Keratinocyte (primary cell): ENCODE measurements around the gene ELAVL1. TPM values are rescaled to one million over a fixed set of nuclear protein-coding genes. Genes with fewer than 3 reads are reported as not detected.

ENCODE experiments used
- DNase-seq: peaks from one replicate; pipeline ENCODE4 v3.0.0-alpha.2; 2011; ENCODE audit warnings: low read depth, missing footprints, low spot score
- FAIRE-seq: peaks from 2 replicates; lab custom pipeline; 2011; peaks lifted over from hg19 to GRCh38; lab: Jason Lieb, UNC
- H2AFZ ChIP-seq: 2 replicates; pipeline ENCODE4 v1.6.0; 2012; ENCODE audit warnings: low read length, control low read depth, inconsistent platforms; ENCODE audit not compliant: control insufficient read depth
- H3K27ac ChIP-seq: 2 replicates; pipeline ENCODE4 v1.5.1; 2011; ENCODE audit warnings: low read length; ENCODE audit not compliant: control insufficient read depth, insufficient read depth
- H3K27me3 ChIP-seq: 3 replicates; pipeline ENCODE4 v1.6.0; 2011; ENCODE audit warnings: low read length; ENCODE audit not compliant: control insufficient read depth, insufficient read depth; ENCODE audit errors: extremely low read depth
- H3K36me3 ChIP-seq, 2 experiments: 2 replicates in 1 of 2; 3 replicates in 1 of 2; pipeline ENCODE4 v1.5.1; 2011; ENCODE audit warnings: low read length in 2 of 2, mild to moderate bottlenecking in 1 of 2; ENCODE audit not compliant: control insufficient read depth in 2 of 2, insufficient read depth in 2 of 2; ENCODE audit errors: extremely low read depth in 1 of 2
- H3K4me1 ChIP-seq: 3 replicates; pipeline ENCODE4 v1.5.1; 2011; ENCODE audit warnings: low read length; ENCODE audit not compliant: control insufficient read depth, insufficient read depth; ENCODE audit errors: extremely low read depth
- H3K4me2 ChIP-seq: 3 replicates; pipeline ENCODE4 v1.6.0; 2011; ENCODE audit warnings: low read depth, low read length; ENCODE audit not compliant: control insufficient read depth, insufficient read depth; ENCODE audit errors: extremely low read depth
- H3K4me3 ChIP-seq, 3 experiments: fragments of 200-600 bp in 1 of 3; sonication (generic) in 1 of 3; 2 replicates in 2 of 3; 3 replicates in 1 of 3; pipeline ENCODE4 v1.5.1; 2011 to 2016; ENCODE audit warnings: low read length in 3 of 3, mild to moderate bottlenecking in 3 of 3, control low read depth in 2 of 3, inconsistent platforms in 1 of 3, low read depth in 1 of 3, mixed read lengths in 1 of 3, mixed run types in 1 of 3, moderate library complexity in 1 of 3; ENCODE audit not compliant: control insufficient read depth in 2 of 3, insufficient read depth in 2 of 3; ENCODE audit errors: extremely low read depth in 1 of 3
- H3K79me2 ChIP-seq: 2 replicates; pipeline ENCODE4 v1.6.0; 2012; ENCODE audit warnings: low read length; ENCODE audit not compliant: control insufficient read depth, insufficient read depth
- H3K9ac ChIP-seq: 3 replicates; pipeline ENCODE4 v1.6.0; 2011; ENCODE audit warnings: low read length; ENCODE audit not compliant: control insufficient read depth, insufficient read depth; ENCODE audit errors: extremely low read depth
- H3K9me1 ChIP-seq: 3 replicates; pipeline ENCODE4 v1.6.0; 2011; ENCODE audit warnings: low read length; ENCODE audit not compliant: control insufficient read depth, insufficient read depth; ENCODE audit errors: extremely low read depth
- H3K9me3 ChIP-seq: 2 replicates; pipeline ENCODE4 v1.5.1; 2012; ENCODE audit warnings: low read depth, low read length; ENCODE audit not compliant: control insufficient read depth
- H4K20me1 ChIP-seq: 3 replicates; pipeline ENCODE4 v1.6.0; 2011; ENCODE audit warnings: low read length; ENCODE audit not compliant: control insufficient read depth, insufficient read depth; ENCODE audit errors: extremely low read depth
- EZH2 ChIP-seq: IDR thresholded peaks from one replicate; pipeline ENCODE4 v1.6.1; 2012; ENCODE audit warnings: inconsistent platforms, mild to moderate bottlenecking, low read length, moderate library complexity
- dilution Hi-C: fragments of 300-500 bp; cut with MboI; formaldehyde crosslinking; loops from one replicate; pipeline ENCODE4 v1.7.0; 2020; ENCODE audit warnings: low sequenced_read_pairs; ENCODE audit not compliant: extremely low pct_ligation_motif_present
- polyA plus RNA-seq, 5 experiments: library from polyadenylated mRNA; depleted of rRNA in 3 of 5; stranded (reverse) in 3 of 5; stranded (forward) in 1 of 5; unstranded in 1 of 5; fragments of >200 nt; gene quantifications; 1 replicate in 1 of 5; 2 replicates in 3 of 5; 3 replicates in 1 of 5; pipeline versions ENCODE4 v1.2.1 to v1.2.3, GENCODE V29; 2011 to 2012; ENCODE audit warnings: missing spikeins in 2 of 5, low read depth in 1 of 5, low replicate concordance in 1 of 5
- TF ChIP-seq, protein P1 (sequence below), 3 experiments: IDR thresholded peaks in 1 of 3; conservative IDR thresholded peaks in 1 of 3; optimal IDR thresholded peaks in 1 of 3; 2 replicates in 2 of 3; 3 replicates in 1 of 3; pipeline versions ENCODE3 to v1.5.1; 2011; ENCODE audit warnings: low read length in 3 of 3, mild to moderate bottlenecking in 3 of 3, moderate library complexity in 2 of 3, control low read depth in 1 of 3, inconsistent platforms in 1 of 3; ENCODE audit not compliant: insufficient read depth in 2 of 3; ENCODE audit errors: extremely low read depth in 1 of 3

Gene ELAVL1
- polyA plus RNA-seq, 1 donor (not counting 4 experiments of a cell fraction or from before 2014, with no cell fraction given): 46.9 TPM

- Histone ChIP-seq H3K79me2 (no peaks in the 10 kb centered on the region), H3K9me3 (no peaks in the 10 kb centered on the region), H3K9me1 (peaks cover 3% of the 10 kb centered on the region), H3K4me3 (peak overlapping the region in 1 of 3 experiments; percentile 33), H3K4me1 (peaks cover 28% of the 10 kb centered on the region), H3K9ac (no peak overlapping the region), H2AFZ (no peak overlapping the region), H4K20me1 (no peaks in the 10 kb centered on the region), H3K27ac (no peak overlapping the region), H3K4me2 (peak overlapping the region; percentile 62), H3K27me3 (no peaks in the 10 kb centered on the region), H3K36me3 (peaks cover 4 to 5% of the 10 kb centered on the region in 2 experiments)
- no peak for DNase-seq
- no peak for TF ChIP-seq EZH2
- TF ChIP-seq, protein P1, sequence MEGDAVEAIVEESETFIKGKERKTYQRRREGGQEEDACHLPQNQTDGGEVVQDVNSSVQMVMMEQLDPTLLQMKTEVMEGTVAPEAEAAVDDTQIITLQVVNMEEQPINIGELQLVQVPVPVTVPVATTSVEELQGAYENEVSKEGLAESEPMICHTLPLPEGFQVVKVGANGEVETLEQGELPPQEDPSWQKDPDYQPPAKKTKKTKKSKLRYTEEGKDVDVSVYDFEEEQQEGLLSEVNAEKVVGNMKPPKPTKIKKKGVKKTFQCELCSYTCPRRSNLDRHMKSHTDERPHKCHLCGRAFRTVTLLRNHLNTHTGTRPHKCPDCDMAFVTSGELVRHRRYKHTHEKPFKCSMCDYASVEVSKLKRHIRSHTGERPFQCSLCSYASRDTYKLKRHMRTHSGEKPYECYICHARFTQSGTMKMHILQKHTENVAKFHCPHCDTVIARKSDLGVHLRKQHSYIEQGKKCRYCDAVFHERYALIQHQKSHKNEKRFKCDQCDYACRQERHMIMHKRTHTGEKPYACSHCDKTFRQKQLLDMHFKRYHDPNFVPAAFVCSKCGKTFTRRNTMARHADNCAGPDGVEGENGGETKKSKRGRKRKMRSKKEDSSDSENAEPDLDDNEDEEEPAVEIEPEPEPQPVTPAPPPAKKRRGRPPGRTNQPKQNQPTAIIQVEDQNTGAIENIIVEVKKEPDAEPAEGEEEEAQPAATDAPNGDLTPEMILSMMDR (optimal IDR thresholded peaks at IDR 0.05 in 1 of 3, IDR thresholded peaks at IDR 0.05 in 1 of 3, conservative IDR thresholded peaks at IDR 0.05 in 1 of 3; ENCODE audit: extremely low read depth in 1 of 3, insufficient read depth in 2 of 3, low read length in 3 of 3): no peak
- dilution Hi-C loops: no loop called here
- no peak for FAIRE-seq
Observed at GRCh38 chr19:7924651-7925170, 80.7 kb downstream of the ELAVL1 start.

GRCh38 chr19:7924241-7924640 lies 81.2 kb downstream of the ELAVL1 start:
- no peak overlapping the region for H3K4me3 ChIP-seq
- no peaks in the 10 kb centered on the region for H4K20me1 ChIP-seq
- H3K9me1 ChIP-seq: peaks cover 3% of the 10 kb centered on the region
- no peak overlapping the region for H3K9ac ChIP-seq
- H3K36me3 ChIP-seq: peaks cover 4 to 5% of the 10 kb centered on the region in 2 experiments
- FAIRE-seq: peak; percentile 26
- no peak overlapping the region for H3K4me2 ChIP-seq
- H3K9me3 ChIP-seq: no peaks in the 10 kb centered on the region
- dilution Hi-C loops: no loop called here
- TF ChIP-seq, protein P1 (optimal IDR thresholded peaks at IDR 0.05 in 1 of 3, IDR thresholded peaks at IDR 0.05 in 1 of 3, conservative IDR thresholded peaks at IDR 0.05 in 1 of 3; ENCODE audit: extremely low read depth in 1 of 3, insufficient read depth in 2 of 3, low read length in 3 of 3): no peak
- TF ChIP-seq EZH2: no peak
- no peak overlapping the region for H3K27ac ChIP-seq
- H3K79me2 ChIP-seq: no peaks in the 10 kb centered on the region
- H3K4me1 ChIP-seq: peaks cover 27% of the 10 kb centered on the region
- no peaks in the 10 kb centered on the region for H3K27me3 ChIP-seq
- no peak overlapping the region for H2AFZ ChIP-seq
- no peak for DNase-seq
